Muscle of back (tissue), 13 donors: Measurements from ENCODE around the gene GTPBP10. TPM values are rescaled to one million over a fixed set of nuclear protein-coding genes. Genes with fewer than 3 reads are reported as not detected.
"Not testable (repeated sequence)": the region's sequence is repeated elsewhere in the genome, so short reads cannot be mapped to it uniquely, and the experiment has no call there.

ENCODE experiments used
- DNase-seq, 3 donors: peaks; one replicate each; pipeline versions ENCODE4 v3.0.0 to v3.0.0-alpha.2; 2013
- long read RNA-seq, 9 donors: transcript quantifications; one replicate each; lab custom pipeline, GENCODE V29; 2026
- polyA plus RNA-seq, 10 donors: library from polyadenylated mRNA; unstranded; fragments of 120-200 nt; gene quantifications; one replicate each; pipeline ENCODE4 v1.2.1, GENCODE V29; 2013; ENCODE audit not compliant: insufficient read length in 10 of 10

The GTPBP10 gene
- 10 to 100 TPM; 14.2 to 21.9 (median 18.3) TPM for polyA plus RNA-seq
- long read RNA-seq, donor 1: 0 reads
- long read RNA-seq, donor 2, full-length matches to known transcripts: 4 of 4 reads
- long read RNA-seq, donor 2, partial matches to known transcripts: 0 of 4 reads
- long read RNA-seq, donor 2, other reads (novel, unspliced or antisense): 0 of 4 reads
- long read RNA-seq, donor 3: 0 reads
- long read RNA-seq, donor 4, full-length matches to known transcripts: 1 of 1 reads
- long read RNA-seq, donor 4, partial matches to known transcripts: 0 of 1 reads
- long read RNA-seq, donor 4, other reads (novel, unspliced or antisense): 0 of 1 reads
- long read RNA-seq, donor 5, full-length matches to known transcripts: 5 of 5 reads
- long read RNA-seq, donor 5, partial matches to known transcripts: 0 of 5 reads
- long read RNA-seq, donor 5, other reads (novel, unspliced or antisense): 0 of 5 reads
- long read RNA-seq, donor 6, full-length matches to known transcripts: 2 of 2 reads
- long read RNA-seq, donor 6, partial matches to known transcripts: 0 of 2 reads
- long read RNA-seq, donor 6, other reads (novel, unspliced or antisense): 0 of 2 reads
- long read RNA-seq, donor 7, full-length matches to known transcripts: 3 of 3 reads
- long read RNA-seq, donor 7, partial matches to known transcripts: 0 of 3 reads
- long read RNA-seq, donor 7, other reads (novel, unspliced or antisense): 0 of 3 reads
- long read RNA-seq, donor 8, partial matches to known transcripts: 10 of 10 reads
- long read RNA-seq, donor 8, other reads (novel, unspliced or antisense): 0 of 10 reads
- long read RNA-seq, donor 9: 0 reads

DNA sequence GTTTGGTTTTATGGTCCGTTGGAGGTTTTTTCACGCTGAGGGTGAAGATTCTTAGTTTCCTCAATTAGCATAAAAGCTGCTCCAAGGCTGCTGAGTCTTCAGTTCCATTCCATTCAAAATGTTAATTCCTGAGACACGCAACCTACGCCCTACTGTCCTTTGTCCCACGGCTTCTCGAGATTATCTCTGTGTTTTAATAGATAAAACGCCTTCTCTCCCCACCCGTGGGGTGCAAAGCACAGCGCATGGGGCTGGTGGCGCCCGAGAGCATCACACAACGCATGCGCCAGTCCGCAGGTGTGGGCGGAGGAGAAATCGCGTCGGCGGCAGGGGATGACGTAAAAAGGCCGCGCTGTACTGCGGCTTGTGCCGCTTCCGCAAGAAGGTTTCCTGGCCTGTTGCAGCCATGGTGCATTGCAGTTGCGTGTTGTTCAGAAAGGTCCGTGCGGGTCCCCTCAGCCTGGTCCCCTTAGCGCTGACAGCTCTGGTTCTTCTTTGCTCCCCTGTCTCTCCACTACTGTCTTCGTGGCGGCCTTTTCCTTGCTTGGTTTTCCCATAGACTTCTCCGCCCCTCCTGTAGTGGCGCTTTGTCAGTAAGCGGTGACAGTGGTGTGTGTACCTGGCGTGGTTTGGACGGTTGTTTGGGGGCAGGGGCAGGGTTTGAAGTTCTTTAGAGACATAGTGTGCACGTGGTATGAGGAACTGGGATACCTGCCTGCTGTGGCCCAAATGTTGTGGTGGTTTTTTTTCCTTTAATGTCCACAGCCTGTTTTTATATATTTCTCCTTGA, at the start of gene GTPBP10:
Gene GTPBP10 (plus strand): TSS at position 381 of the 790 bp plus-strand sequence. CDS start 26 bp downstream, at position 407.
- DNase-seq: peak; percentile 95 to 99 (median 98)

DNA sequence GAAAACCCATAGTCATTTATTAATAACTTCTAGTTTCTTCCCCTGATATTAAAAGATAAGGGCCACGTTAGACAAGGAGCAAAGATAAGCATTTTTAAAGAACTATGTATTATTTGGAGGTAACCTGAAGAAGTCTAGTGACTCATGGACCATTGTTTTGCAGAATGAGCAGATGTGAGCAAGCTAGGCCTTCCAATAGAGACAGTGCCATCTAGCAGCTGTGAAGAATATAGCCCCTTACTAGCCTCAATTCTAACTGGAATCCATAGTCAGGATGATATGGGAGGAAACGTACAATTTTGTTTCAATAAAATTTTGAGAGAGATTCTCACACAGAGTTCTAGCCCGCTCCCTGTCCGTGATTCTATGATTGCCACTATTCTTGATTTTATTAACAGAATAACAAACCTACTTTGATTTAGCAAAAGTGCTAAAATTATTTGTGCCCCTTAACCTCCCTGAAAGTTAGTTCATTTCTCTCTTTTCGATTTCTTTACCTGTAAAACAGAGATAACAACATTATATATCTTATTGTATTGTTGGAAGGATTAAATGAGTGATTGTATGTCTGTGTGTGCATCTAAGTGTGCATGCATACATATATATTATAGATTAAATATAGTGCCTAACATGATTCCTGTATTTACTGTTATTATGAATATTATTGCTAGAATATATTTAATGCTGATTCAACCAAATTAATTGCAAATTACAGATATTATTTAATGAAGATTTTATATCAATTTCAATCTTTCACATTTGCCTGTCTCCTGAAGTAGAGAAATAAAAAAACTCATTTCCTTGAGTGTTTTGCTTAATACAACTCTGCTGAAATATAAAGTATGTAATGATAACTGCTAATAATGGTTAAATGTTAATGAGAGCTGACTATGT, 48.1 kb upstream of the GTPBP10 start:
- DNase-seq: peak; percentile 8 to 24 (median 12)

DNA sequence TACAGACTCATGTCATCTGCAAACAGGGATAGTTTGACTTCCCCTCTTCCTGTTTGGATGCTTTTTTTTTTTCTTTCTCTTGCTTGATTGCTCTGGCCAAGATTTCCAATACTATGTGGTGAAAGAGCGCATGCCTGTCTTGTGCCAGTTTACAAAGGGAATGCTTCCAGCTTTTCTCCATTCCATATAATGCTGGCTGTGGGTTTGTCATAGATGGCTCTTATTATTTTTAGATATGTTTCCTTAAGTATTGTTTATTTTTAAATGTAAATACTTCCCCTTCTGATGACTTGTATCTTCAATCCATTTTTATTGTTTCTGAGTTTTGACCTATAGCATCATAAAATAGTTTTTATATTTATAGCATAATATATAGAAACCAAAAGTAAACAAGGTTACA, 43.3 kb upstream of the GTPBP10 start:
- DNase-seq: no peak

GRCh38 chr7:90309872-90310271, 36.6 kb upstream of the GTPBP10 start:
- no peak for DNase-seq

GRCh38 chr7:90311175-90311574, 35.3 kb upstream of the GTPBP10 start:
- no peak for DNase-seq

GRCh38 chr7:90312745-90313144, 33.8 kb upstream of the GTPBP10 start:
- DNase-seq: no peak

GRCh38 chr7:90313907-90314306, 32.6 kb upstream of the GTPBP10 start:
- DNase-seq: no peak

DNA sequence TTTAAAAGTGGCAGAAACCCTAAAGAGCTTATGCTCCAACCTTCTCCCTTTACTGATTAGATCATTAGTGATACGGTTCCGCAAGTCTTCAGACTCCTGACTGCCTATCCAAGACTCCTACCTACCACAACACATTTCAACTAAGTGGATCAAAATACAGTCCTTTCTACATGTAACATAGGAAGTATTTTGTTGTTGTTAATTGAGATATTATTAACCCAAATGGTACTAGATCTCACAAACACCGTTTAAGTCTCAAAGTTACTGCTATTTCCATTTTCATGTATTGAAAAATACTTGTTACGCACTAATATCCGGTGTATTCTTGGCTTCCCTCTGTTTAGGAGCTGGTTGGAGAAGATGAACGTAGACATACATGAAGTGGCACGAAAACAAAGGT, 26.5 kb upstream of the GTPBP10 start:
- DNase-seq: no peak

DNA sequence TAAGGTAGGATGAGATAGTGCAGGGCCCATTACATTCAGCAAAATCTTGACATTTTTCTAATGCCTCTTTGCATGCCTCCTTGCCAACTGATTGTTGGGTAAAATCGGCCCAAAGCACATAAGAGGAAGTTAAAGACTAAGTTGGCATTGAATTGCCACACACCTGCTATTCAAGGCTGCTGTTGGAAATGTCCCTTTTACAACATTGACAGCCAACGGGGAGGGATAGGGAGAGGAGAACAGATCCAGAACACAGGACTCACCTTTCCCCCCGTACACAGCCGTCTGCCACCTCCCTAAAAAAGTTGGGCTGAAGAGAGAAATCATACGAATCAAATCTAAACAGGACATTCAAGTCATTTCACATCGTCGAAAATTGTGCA, 26.1 kb upstream of the GTPBP10 start:
- DNase-seq: no peak

- DNase-seq: peak in 1 of 3 donors; percentile 14
Observed at GRCh38 chr7:90320801-90321494, 25.6 kb upstream of the GTPBP10 start, which contains the start of gene FAM237B. Gene FAM237B, minus strand, starts transcription at chr7:90321304. Its CDS starts 1,556 bp downstream, at chr7:90319748.

GRCh38 chr7:90322837-90323236, 23.7 kb upstream of the GTPBP10 start:
- DNase-seq: no peak

DNA sequence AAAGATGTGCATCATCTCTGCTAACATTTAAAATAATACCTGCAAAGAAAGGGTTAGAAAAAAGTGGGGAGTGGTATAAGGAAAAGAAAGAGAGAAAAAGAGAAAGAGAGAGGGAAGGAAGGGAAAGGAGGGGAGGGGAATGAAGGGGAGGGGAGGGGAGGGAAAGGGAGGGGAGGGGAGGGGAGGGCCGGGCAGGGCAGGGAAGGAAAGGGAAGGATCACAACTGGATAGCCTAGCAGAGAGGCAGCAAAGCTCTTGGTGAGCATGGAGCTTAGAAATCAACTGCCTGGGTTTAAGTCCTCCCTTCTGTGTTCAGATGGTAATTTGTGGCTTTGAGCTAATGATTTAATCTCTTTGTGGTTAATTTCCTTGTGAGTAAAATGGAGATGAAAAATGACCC, 20.0 kb upstream of the GTPBP10 start:
- DNase-seq: no peak

DNA sequence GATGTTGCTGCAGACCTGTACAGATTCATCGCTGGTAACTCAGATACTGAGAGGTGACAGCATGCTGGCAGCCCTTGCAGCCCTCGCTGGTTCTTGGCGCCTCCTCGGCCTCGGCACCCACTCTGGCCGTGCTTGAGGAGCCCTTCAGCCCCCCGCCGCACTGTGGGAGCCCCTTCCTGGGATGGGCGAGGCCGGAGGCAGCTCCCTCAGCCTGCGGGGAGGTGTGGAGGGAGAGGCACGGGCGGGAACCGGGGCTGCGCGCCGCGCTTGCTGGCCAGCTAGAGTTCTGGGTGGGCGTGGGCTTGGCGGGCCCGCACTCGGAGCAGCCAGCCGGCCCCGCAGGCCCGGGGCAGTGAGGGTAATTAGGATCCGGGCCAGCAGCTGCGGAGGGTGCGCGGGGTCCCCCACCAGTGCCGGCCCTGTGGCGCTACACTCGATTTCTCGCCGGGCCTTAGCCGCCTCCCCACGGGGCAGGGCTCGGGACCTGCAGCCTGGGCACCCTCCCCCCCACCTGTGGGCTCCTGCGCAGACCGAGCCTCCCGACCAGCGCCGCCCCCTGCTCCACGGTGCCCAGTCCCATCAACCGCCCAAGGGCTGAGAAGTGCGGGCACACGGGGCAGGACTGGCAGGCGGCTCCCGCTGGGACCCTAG, 12.2 kb upstream of the GTPBP10 start:
- no peak for DNase-seq

- DNase-seq: not testable (repeated sequence)
Observed at GRCh38 chr7:90334926-90335325, 11.6 kb upstream of the GTPBP10 start.

- DNase-seq: no peak
Observed at GRCh38 chr7:90337106-90337505, 9.4 kb upstream of the GTPBP10 start.

- DNase-seq: no peak
Observed at GRCh38 chr7:90345016-90345415, 1.5 kb upstream of the GTPBP10 start.

DNA sequence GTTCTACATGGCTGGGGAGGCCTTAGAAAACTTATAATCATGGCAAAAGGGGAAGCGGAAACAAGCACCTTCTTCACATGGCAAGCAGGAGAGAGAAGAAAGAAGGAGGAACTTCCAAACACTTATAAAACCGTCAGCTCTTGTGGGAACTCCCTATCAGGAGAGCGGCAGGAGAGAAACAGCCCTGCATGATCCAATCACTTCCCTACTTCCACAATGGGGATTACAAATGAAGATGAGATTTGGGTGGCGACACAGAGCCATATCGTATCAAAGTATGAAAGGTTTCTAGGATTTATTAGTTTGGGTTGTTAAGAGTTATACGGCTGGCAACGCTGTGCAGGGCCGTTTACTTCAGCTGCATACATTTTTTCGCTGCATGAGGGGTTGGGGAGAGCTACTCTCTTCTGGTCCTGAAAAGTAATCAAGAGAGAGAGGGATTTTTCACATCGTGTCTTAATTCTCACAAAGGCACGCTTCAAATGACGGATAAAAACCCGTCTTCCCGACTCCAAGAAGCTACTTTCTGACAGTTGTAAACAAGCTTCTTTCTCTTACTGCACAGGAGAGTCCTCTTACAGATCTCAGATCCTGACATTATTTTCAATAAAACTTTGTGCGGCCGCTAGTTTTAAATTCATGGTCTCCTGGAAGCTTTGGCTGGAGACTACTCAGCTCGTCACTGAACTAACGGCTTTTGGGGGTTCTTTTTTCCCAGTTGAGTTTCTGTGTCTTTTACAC, 751 bp upstream of the GTPBP10 start:
- DNase-seq: peak; percentile 29 to 77 (median 30)

DNA sequence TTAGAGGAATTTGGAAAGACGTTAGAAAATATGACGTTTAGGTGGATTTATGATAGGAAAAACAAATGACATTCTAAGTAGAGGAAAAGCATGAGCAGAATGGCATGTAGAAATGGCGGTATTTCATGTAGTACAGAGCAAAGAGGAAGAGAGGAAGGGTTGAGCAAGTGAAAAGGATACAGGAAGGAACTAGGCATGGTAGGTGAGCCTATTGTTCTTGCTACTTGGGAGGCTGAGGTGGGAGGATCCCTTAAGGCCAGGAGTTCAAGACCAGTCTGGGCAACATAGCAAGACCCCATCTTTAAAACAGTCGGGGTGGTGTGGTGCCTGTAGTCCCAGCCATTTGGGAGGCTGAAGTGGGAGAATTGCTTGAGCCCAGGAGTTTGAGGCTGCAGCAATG, 1.2 kb downstream of the GTPBP10 start:
- DNase-seq: no peak

- DNase-seq: no peak
Observed at GRCh38 chr7:90349305-90349704, 2.8 kb downstream of the GTPBP10 start.
